Measurements from ENCODE around the gene SLC7A14. TPM values are rescaled to one million over a fixed set of nuclear protein-coding genes. Genes with fewer than 3 reads are reported as not detected.

The SLC7A14 gene
- total and polyA plus RNA-seq, 2 donors (not counting 1 experiment from before 2014, with no cell fraction given): not detected

- Mint-ChIP-seq H3K27me3 (peaks cover 17% of the 10 kb centered on the region), H3K4me3 (no peak overlapping the region), H3K27ac (no peak overlapping the region), H3K9me3 (ENCODE audit: insufficient read depth) (no peaks in the 10 kb centered on the region), H3K4me1 (no peaks in the 10 kb centered on the region)
- whole genome bisulfite sequencing (ENCODE audit: insufficient coverage): 93% methylated on average over 40 of the region's 40 CpGs
- H2AFZ ChIP-seq (ENCODE audit: insufficient read depth, low read depth, low read length, poor library complexity, severe bottlenecking): no peak overlapping the region
- ATAC-seq (ENCODE audit: low read depth): no peak
- H3K79me2 ChIP-seq (ENCODE audit: control insufficient read depth, insufficient read depth, low read length): no peaks in the 10 kb centered on the region
- TF ChIP-seq CTCF (IDR thresholded peaks at IDR 0.05) (no peak), EZH2 (IDR thresholded peaks at IDR 0.05; ENCODE audit: borderline replicate concordance, insufficient read depth, low read depth, low read length, poor library complexity, severe bottlenecking) (no peak)
- H3K4me2 ChIP-seq (replicated peaks; ENCODE audit: low read depth, low read length, poor library complexity, severe bottlenecking): no peak overlapping the region
- H3K27me3 ChIP-seq (replicated peaks in 1 of 4; ENCODE audit: control extremely low read depth in 1 of 4, control insufficient read depth in 3 of 4, insufficient read depth in 4 of 4, low read length in 3 of 4): peaks cover 0 to 3% (median 0%) of the 10 kb centered on the region in 4 experiments
- no peaks in the 10 kb centered on the region for H3K9me3 ChIP-seq (ENCODE audit: control extremely low read depth in 1 of 3, control insufficient read depth in 2 of 3, insufficient read depth in 1 of 3, low read length in 2 of 3)
- peaks cover 0 to 2% of the 10 kb centered on the region in 2 donors for H3K4me1 ChIP-seq (ENCODE audit: control insufficient read depth in 2 of 2, insufficient read depth in 2 of 2, low read length in 2 of 2)
- intact Hi-C loops (cut with micrococcal nuclease): no loop called here
- H3K27ac ChIP-seq (ENCODE audit: low read length in 2 of 2): no peak overlapping the region
- H4K20me1 ChIP-seq (ENCODE audit: control insufficient read depth, insufficient read depth, low read length, poor library complexity, severe bottlenecking): no peaks in the 10 kb centered on the region
- ChIA-PET CTCF (interaction anchor here (0.6 kb wide), 1 partner anchor 342 kb away, joined by 3 read pairs; no protein-coding TSS in a partner anchor), POLR2A (no interaction called here)
- no peaks in the 10 kb centered on the region for H3K36me3 ChIP-seq (replicated peaks in 1 of 2; ENCODE audit: control extremely low read depth in 1 of 2, control insufficient read depth in 1 of 2, extremely low read depth in 1 of 2, insufficient read depth in 2 of 2, low read length in 1 of 2)
- no peak overlapping the region for H3K4me3 ChIP-seq (ENCODE audit: control extremely low read depth in 1 of 5, extremely low read depth in 1 of 5, insufficient read depth in 1 of 5, low read depth in 2 of 5, low read length in 4 of 5)
- DNase-seq: no peak
- no peak overlapping the region for H3K9ac ChIP-seq (ENCODE audit: low read length)
Measured at GRCh38 chr3:170496026-170496867, 89.6 kb downstream of the SLC7A14 start.

- Mint-ChIP-seq H3K27me3 (peaks cover 17% of the 10 kb centered on the region), H3K27ac (no peak overlapping the region), H3K4me3 (no peak overlapping the region), H3K9me3 (ENCODE audit: insufficient read depth) (no peaks in the 10 kb centered on the region), H3K4me1 (no peaks in the 10 kb centered on the region)
- Histone ChIP-seq H4K20me1 (ENCODE audit: control insufficient read depth, insufficient read depth, low read length, poor library complexity, severe bottlenecking) (no peaks in the 10 kb centered on the region), H2AFZ (ENCODE audit: insufficient read depth, low read depth, low read length, poor library complexity, severe bottlenecking) (no peak overlapping the region), H3K27ac (ENCODE audit: low read length in 2 of 2) (no peak overlapping the region), H3K4me3 (ENCODE audit: control extremely low read depth in 1 of 5, extremely low read depth in 1 of 5, insufficient read depth in 1 of 5, low read depth in 2 of 5, low read length in 4 of 5) (no peak overlapping the region), H3K4me2 (replicated peaks; ENCODE audit: low read depth, low read length, poor library complexity, severe bottlenecking) (no peak overlapping the region), H3K9me3 (ENCODE audit: control extremely low read depth in 1 of 3, control insufficient read depth in 2 of 3, insufficient read depth in 1 of 3, low read length in 2 of 3) (no peaks in the 10 kb centered on the region), H3K4me1 (ENCODE audit: control insufficient read depth in 2 of 2, insufficient read depth in 2 of 2, low read length in 2 of 2) (peaks cover 0 to 4% of the 10 kb centered on the region in 2 donors), H3K79me2 (ENCODE audit: control insufficient read depth, insufficient read depth, low read length) (no peaks in the 10 kb centered on the region), H3K27me3 (replicated peaks in 1 of 4; ENCODE audit: control extremely low read depth in 1 of 4, control insufficient read depth in 3 of 4, insufficient read depth in 4 of 4, low read length in 3 of 4) (peaks cover 0 to 2% (median 0%) of the 10 kb centered on the region in 4 experiments), H3K36me3 (replicated peaks in 1 of 2; ENCODE audit: control extremely low read depth in 1 of 2, control insufficient read depth in 1 of 2, extremely low read depth in 1 of 2, insufficient read depth in 2 of 2, low read length in 1 of 2) (no peaks in the 10 kb centered on the region), H3K9ac (ENCODE audit: low read length) (no peak overlapping the region)
- WGBS (ENCODE audit: insufficient coverage): 80% methylated on average over 1 of the region's 4 CpGs
- intact Hi-C loops (cut with micrococcal nuclease): no loop called here
- no peak for TF ChIP-seq EZH2 (IDR thresholded peaks at IDR 0.05; ENCODE audit: borderline replicate concordance, insufficient read depth, low read depth, low read length, poor library complexity, severe bottlenecking)
- no peak for TF ChIP-seq CTCF (IDR thresholded peaks at IDR 0.05)
- ATAC-seq (ENCODE audit: low read depth): no peak
- POLR2A ChIA-PET: no interaction called here
- no peak for DNase-seq
- CTCF ChIA-PET: no interaction called here
Measured at GRCh38 chr3:170494766-170495165, 91.1 kb downstream of the SLC7A14 start.
